RWPE2 (cell line): ENCODE data around the gene PMAIP1.

Experiments used
- ATAC-seq: fragments of 200-7000 bp; cut with Tn5 transposase; 3 replicates; pipeline ENCODE4 v1.9.1; 2021; ENCODE audit warnings: low read depth
- DNase-seq: peaks from one replicate; pipeline ENCODE4 v3.0.0-alpha.2; 2020; ENCODE audit warnings: low spot score
- H3K27ac ChIP-seq: fragments of 450-650 bp; 2 replicates; pipeline ENCODE4 v1.5.1; 2017; ENCODE audit warnings: mild to moderate bottlenecking; ENCODE audit not compliant: poor library complexity, severe bottlenecking
- H3K27me3 ChIP-seq: fragments of 250-450 bp; sonication (Bioruptor Pico); 2 replicates; pipeline ENCODE4 v1.5.1; 2021; ENCODE audit warnings: mild to moderate bottlenecking, moderate library complexity; ENCODE audit not compliant: insufficient read depth, poor library complexity, severe bottlenecking
- H3K36me3 ChIP-seq: fragments of 250-450 bp; sonication (Bioruptor Pico); 2 replicates; pipeline ENCODE4 v1.5.1; 2020; ENCODE audit warnings: low read depth, mild to moderate bottlenecking, moderate library complexity
- H3K4me1 ChIP-seq: fragments of 250-450 bp; sonication (Bioruptor Pico); 2 replicates; pipeline ENCODE4 v1.5.1; 2021; ENCODE audit warnings: mild to moderate bottlenecking, moderate library complexity; ENCODE audit not compliant: insufficient read depth, poor library complexity, severe bottlenecking
- H3K4me3 ChIP-seq: fragments of 250-450 bp; sonication (Bioruptor Pico); 2 replicates; pipeline ENCODE4 v1.5.1; 2021; ENCODE audit warnings: mild to moderate bottlenecking, moderate library complexity; ENCODE audit not compliant: severe bottlenecking
- H3K9me3 ChIP-seq: fragments of 250-450 bp; sonication (Bioruptor Pico); 2 replicates; pipeline ENCODE4 v1.5.1; 2021; ENCODE audit warnings: mild to moderate bottlenecking, moderate library complexity; ENCODE audit not compliant: severe bottlenecking
- CTCF ChIP-seq: fragments of 450-650 bp; IDR thresholded peaks from one replicate; pipeline ENCODE4 v1.5.1; 2017; ENCODE audit warnings: mild to moderate bottlenecking, moderate library complexity; ENCODE audit not compliant: poor library complexity, severe bottlenecking

Gene PMAIP1

GRCh38 chr18:59927246-59927825 lies 27.5 kb downstream of the PMAIP1 start:
- Histone ChIP-seq H3K9me3 (no peaks in the 10 kb centered on the region), H3K27me3 (no peaks in the 10 kb centered on the region), H3K4me1 (peaks cover 4% of the 10 kb centered on the region), H3K36me3 (no peaks in the 10 kb centered on the region), H3K4me3 (no peak overlapping the region), H3K27ac (peak overlapping the region; percentile 2)
- DNase-seq, result no peak
- no peak for TF ChIP-seq CTCF
- ATAC-seq, result peak; percentile 69

- Histone ChIP-seq H3K4me3 (no peak overlapping the region), H3K27me3 (no peaks in the 10 kb centered on the region), H3K36me3 (no peaks in the 10 kb centered on the region), H3K4me1 (peaks cover 4% of the 10 kb centered on the region), H3K9me3 (no peaks in the 10 kb centered on the region), H3K27ac (no peak overlapping the region)
- no peak for TF ChIP-seq CTCF
- no peak for ATAC-seq
- DNase-seq, result no peak
Measured at GRCh38 chr18:59928201-59928600, 28.4 kb downstream of the PMAIP1 start.

- no peaks in the 10 kb centered on the region for H3K36me3 ChIP-seq
- ATAC-seq (no peak), DNase-seq (no peak)
- H3K4me1 ChIP-seq, result no peaks in the 10 kb centered on the region
- no peak for TF ChIP-seq CTCF
- no peaks in the 10 kb centered on the region for H3K27me3 ChIP-seq
- H3K27ac ChIP-seq, result no peak overlapping the region
- no peaks in the 10 kb centered on the region for H3K9me3 ChIP-seq
- no peak overlapping the region for H3K4me3 ChIP-seq
Measured at GRCh38 chr18:59929621-59930295, 30.0 kb downstream of the PMAIP1 start.

GRCh38 chr18:59932401-59932800 lies 32.6 kb downstream of the PMAIP1 start:
- Histone ChIP-seq H3K4me3 (no peak overlapping the region), H3K27ac (no peak overlapping the region), H3K27me3 (no peaks in the 10 kb centered on the region), H3K36me3 (no peaks in the 10 kb centered on the region), H3K4me1 (no peaks in the 10 kb centered on the region), H3K9me3 (no peaks in the 10 kb centered on the region)
- TF ChIP-seq CTCF, result no peak
- DNase-seq (no peak), ATAC-seq (no peak)

GRCh38 chr18:59938676-59939075 lies 38.9 kb downstream of the PMAIP1 start:
- TF ChIP-seq CTCF, result no peak
- no peak overlapping the region for H3K4me3 ChIP-seq
- H3K27ac ChIP-seq, result no peak overlapping the region
- no peak for ATAC-seq
- no peaks in the 10 kb centered on the region for H3K9me3 ChIP-seq
- no peaks in the 10 kb centered on the region for H3K27me3 ChIP-seq
- no peaks in the 10 kb centered on the region for H3K36me3 ChIP-seq
- DNase-seq, result no peak
- H3K4me1 ChIP-seq, result no peaks in the 10 kb centered on the region
